KMS-11 (cell line): ENCODE measurements around the gene SACM1L.

Experiments used
- H2AFZ ChIP-seq: fragments of 200-600 bp; sonication (generic); 2 replicates; pipeline ENCODE4 v1.6.1; 2016; ENCODE audit warnings: antibody characterized with exemption, mixed run types, low read depth
- H3K27ac ChIP-seq: fragments of 200-600 bp; sonication (generic); 2 replicates; pipeline ENCODE4 v1.6.1; 2016; ENCODE audit warnings: mild to moderate bottlenecking, mixed run types
- H3K27me3 ChIP-seq: fragments of 200-600 bp; sonication (generic); 2 replicates; pipeline ENCODE4 v1.6.1; 2017; ENCODE audit warnings: mild to moderate bottlenecking, low read depth, mixed run types, moderate library complexity; ENCODE audit not compliant: insufficient read depth
- H3K36me3 ChIP-seq: fragments of 200-600 bp; sonication (generic); 2 replicates; pipeline ENCODE4 v1.6.1; 2017; ENCODE audit warnings: mild to moderate bottlenecking, mixed run types; ENCODE audit not compliant: insufficient read depth
- H3K4me1 ChIP-seq: fragments of 200-600 bp; sonication (generic); 2 replicates; pipeline ENCODE4 v1.6.1; 2016; ENCODE audit warnings: mild to moderate bottlenecking, low read depth, mixed run types; ENCODE audit not compliant: poor library complexity, severe bottlenecking
- H3K4me2 ChIP-seq: fragments of 200-600 bp; sonication (generic); 2 replicates; pipeline ENCODE4 v1.7.0; 2016; ENCODE audit warnings: mild to moderate bottlenecking, mixed run types
- H3K4me3 ChIP-seq: fragments of 200-600 bp; sonication (generic); IDR thresholded peaks from 2 replicates; pipeline ENCODE4 v1.6.1; 2017; ENCODE audit warnings: low read depth, low read length, mixed read lengths; ENCODE audit not compliant: insufficient read depth
- H3K79me2 ChIP-seq: fragments of 200-600 bp; sonication (generic); 2 replicates; pipeline ENCODE4 v1.6.1; 2016; ENCODE audit warnings: low read depth, mixed run types; ENCODE audit not compliant: insufficient read depth
- H3K9ac ChIP-seq: fragments of 200-600 bp; sonication (generic); 2 replicates; pipeline ENCODE4 v1.6.1; 2016; ENCODE audit warnings: mild to moderate bottlenecking, mixed run types
- H4K20me1 ChIP-seq: fragments of 200-600 bp; sonication (generic); 2 replicates; pipeline ENCODE4 v1.6.1; 2016; ENCODE audit warnings: mild to moderate bottlenecking, mixed run types; ENCODE audit not compliant: insufficient read depth
- TF ChIP-seq, protein P1 (sequence below): fragments of 200-600 bp; sonication (generic); conservative IDR thresholded peaks from 2 replicates; pipeline ENCODE4 v1.6.1; 2017; ENCODE audit warnings: low read depth, mild to moderate bottlenecking, antibody characterized with exemption, low read length, moderate library complexity, mixed read lengths

The SACM1L gene

DNA sequence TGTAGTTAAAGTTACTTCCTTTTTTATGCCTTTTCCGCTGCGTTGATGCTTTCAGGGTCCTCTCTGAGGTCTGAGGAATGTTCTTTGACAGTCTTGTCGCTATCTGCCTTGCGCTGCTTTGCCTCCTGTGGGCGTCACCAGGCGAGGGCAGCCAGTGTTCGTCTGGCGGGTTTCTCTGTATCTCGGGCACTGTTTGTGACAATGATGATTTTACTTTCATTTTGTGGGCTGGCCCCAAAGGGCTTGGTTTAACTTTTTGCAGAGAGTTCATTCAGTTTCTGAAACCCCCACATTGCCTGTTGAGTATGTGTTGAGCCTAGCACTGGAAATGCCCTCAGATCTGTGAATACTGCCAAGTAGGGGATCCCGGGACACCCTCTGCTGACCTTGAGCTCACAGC lies 24.6 kb upstream of the SACM1L start:
- H3K9ac ChIP-seq = no peak overlapping the region

DNA sequence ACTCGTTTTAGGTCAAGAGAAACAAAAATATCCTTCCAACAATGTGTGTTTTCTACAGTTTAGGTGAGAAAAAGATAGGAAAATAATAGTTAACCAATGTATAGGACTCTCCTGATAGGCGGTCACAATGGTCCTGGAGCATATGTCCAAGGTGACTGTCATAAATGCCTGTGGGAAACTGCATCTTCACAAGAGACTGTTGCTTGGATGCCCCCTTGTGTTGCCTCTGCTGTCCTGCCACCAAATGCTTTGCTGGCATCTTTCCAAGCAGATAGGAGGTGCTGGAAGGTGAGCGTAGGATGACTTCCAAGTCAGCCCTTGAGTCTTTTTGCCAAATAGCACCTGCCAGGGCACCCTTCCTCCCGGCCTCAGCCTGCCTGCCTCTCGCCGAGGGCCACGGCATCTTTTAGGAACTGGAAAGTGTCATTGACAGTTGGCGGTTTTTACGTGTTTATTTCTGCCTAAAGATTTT lies 24.1 kb upstream of the SACM1L start:
- H3K9ac ChIP-seq = no peak overlapping the region
- no peak overlapping the region for H3K4me3 ChIP-seq
- H3K4me2 ChIP-seq = peak overlapping the region; percentile 27; the same call in 1 of the 2 replicates
- no peaks in the 10 kb centered on the region for H3K27me3 ChIP-seq
- peaks cover 57% of the 10 kb centered on the region for H3K4me1 ChIP-seq
- 0 out of 2 replicates have a peak, but pooled peaks cover 9% of the 10 kb centered on the region for H4K20me1 ChIP-seq
- TF ChIP-seq, protein P1, sequence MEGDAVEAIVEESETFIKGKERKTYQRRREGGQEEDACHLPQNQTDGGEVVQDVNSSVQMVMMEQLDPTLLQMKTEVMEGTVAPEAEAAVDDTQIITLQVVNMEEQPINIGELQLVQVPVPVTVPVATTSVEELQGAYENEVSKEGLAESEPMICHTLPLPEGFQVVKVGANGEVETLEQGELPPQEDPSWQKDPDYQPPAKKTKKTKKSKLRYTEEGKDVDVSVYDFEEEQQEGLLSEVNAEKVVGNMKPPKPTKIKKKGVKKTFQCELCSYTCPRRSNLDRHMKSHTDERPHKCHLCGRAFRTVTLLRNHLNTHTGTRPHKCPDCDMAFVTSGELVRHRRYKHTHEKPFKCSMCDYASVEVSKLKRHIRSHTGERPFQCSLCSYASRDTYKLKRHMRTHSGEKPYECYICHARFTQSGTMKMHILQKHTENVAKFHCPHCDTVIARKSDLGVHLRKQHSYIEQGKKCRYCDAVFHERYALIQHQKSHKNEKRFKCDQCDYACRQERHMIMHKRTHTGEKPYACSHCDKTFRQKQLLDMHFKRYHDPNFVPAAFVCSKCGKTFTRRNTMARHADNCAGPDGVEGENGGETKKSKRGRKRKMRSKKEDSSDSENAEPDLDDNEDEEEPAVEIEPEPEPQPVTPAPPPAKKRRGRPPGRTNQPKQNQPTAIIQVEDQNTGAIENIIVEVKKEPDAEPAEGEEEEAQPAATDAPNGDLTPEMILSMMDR = peak; percentile 54; the same call in 1 of the 2 replicates
- H3K36me3 ChIP-seq = no peaks in the 10 kb centered on the region
- peaks cover 43% of the 10 kb centered on the region for H3K79me2 ChIP-seq
- H2AFZ ChIP-seq = no peak overlapping the region
- H3K27ac ChIP-seq = peak overlapping the region; percentile 35; the same call in 1 of the 2 replicates

More for the DNA sequence above, 24.6 kb upstream of the SACM1L start:
- no peaks in the 10 kb centered on the region for H3K27me3 ChIP-seq
- H3K79me2 ChIP-seq = peaks cover 48% of the 10 kb centered on the region
- H3K36me3 ChIP-seq = no peaks in the 10 kb centered on the region
- H3K4me3 ChIP-seq = no peak overlapping the region
- peaks cover 61% of the 10 kb centered on the region for H3K4me1 ChIP-seq
- no peak overlapping the region for H2AFZ ChIP-seq
- TF ChIP-seq, protein P1 = no peak
- H3K27ac ChIP-seq = peak overlapping the region; percentile 35; the same call in 1 of the 2 replicates
- peak overlapping the region; percentile 27; the same call in 1 of the 2 replicates for H3K4me2 ChIP-seq
- 0 out of 2 replicates have a peak, but pooled peaks cover 9% of the 10 kb centered on the region for H4K20me1 ChIP-seq

DNA sequence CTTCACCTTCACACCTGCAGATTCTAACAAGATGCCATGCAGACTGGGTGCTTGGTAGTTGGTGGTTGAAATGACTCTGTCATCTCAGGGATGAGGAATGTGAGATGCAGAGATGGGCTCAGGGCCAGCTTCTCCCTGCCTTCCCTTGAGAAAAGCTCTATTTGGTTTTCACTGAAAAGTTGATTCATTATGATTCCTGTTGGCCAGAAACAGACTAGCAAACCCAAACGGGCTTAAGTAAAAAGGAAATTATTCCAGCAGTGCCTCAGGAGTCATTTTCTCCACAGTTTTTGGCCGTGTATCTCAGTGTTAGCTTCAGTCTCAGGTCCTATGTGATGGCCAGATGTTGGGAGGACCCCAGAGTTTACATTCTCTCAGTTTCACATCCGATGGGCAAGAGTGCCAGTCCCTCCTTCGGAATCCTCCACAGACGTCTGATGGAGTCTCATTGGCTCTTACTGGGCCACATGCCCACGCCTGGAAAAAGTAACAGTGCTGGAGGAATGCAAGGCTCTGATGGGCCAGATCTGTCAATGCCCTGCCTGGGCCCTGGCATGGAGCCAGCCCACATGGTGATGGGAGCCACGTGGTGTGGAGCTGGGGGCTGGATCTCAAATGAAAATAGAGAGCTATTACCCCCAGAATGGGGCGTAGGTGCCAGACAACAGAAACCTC lies 22.3 kb upstream of the SACM1L start:
- H3K4me1 ChIP-seq = peaks cover 57% of the 10 kb centered on the region
- no peak overlapping the region for H2AFZ ChIP-seq
- peak overlapping the region; percentile 21; the same call in 1 of the 2 replicates for H3K4me2 ChIP-seq
- no peak overlapping the region for H3K4me3 ChIP-seq
- H3K36me3 ChIP-seq = no peaks in the 10 kb centered on the region
- H3K9ac ChIP-seq = no peak overlapping the region
- H3K79me2 ChIP-seq = peaks cover 25% of the 10 kb centered on the region
- peak overlapping the region; percentile 18; the same call in 1 of the 2 replicates for H3K27ac ChIP-seq
- TF ChIP-seq, protein P1 = no peak
- 0 out of 2 replicates have a peak, but pooled peaks cover 9% of the 10 kb centered on the region for H4K20me1 ChIP-seq
- H3K27me3 ChIP-seq = no peaks in the 10 kb centered on the region

DNA sequence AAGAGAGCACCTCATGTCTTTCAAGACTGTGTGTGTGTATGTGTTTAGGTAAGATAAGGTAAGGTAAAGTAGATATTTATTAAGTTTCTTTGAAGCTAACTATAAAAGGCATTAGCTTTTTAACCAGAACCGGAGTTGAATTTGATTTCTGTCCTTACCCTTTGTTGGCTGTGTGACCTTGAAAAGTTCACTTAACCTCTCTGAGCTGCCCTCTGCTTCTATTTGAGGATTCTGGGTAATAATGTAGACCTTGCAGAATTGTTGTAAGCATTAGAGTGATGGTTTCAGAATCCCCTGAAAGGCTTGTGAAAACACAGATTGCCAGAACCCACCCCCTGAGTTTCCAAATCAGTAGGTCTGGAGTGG lies 21.6 kb upstream of the SACM1L start:
- Histone ChIP-seq H3K79me2 (peaks cover 22% of the 10 kb centered on the region), H3K27ac (peak overlapping the region; percentile 18; the same call in 1 of the 2 replicates), H3K27me3 (no peaks in the 10 kb centered on the region), H3K4me3 (no peak overlapping the region), H3K4me2 (peak overlapping the region; percentile 21; the same call in 1 of the 2 replicates), H4K20me1 (0 out of 2 replicates have a peak, but pooled peaks cover 9% of the 10 kb centered on the region), H2AFZ (no peak overlapping the region), H3K36me3 (no peaks in the 10 kb centered on the region), H3K9ac (no peak overlapping the region), H3K4me1 (peaks cover 56% of the 10 kb centered on the region)
- TF ChIP-seq, protein P1 = no peak
